ENCODE measurements around the gene EFL1. TPM values are rescaled to one million over a fixed set of nuclear protein-coding genes. Genes with fewer than 3 reads are reported as not detected.
A peak's percentile ranks its signal among the peaks of the same experiment; 100 is the strongest.

Gene EFL1
- total RNA-seq, 2 donors from 2014 or later, result 11.2 to 33.0 TPM

- H3K4me1 ChIP-seq, result no peaks in the 10 kb centered on the region
- no peaks in the 10 kb centered on the region for H3K36me3 ChIP-seq (replicated peaks in 1 of 2; ENCODE audit: insufficient read depth in 1 of 2, low read depth in 2 of 2)
- H3K9me3 ChIP-seq, result no peaks in the 10 kb centered on the region
- ATAC-seq (no peak), DNase-seq (no peak)
- 87 to 100% methylated on average over 3 to 9 of the region's 9 CpGs for WGBS, 2 donors
- no peak overlapping the region for H3K4me3 ChIP-seq
- intact Hi-C loops (cut with DNase I), result no loop called here
- TF ChIP-seq CTCF (IDR thresholded peaks at IDR 0.05), result no peak
- TF ChIP-seq POLR2A (IDR thresholded peaks at IDR 0.05), result no peak
- H3K27ac ChIP-seq, result no peak overlapping the region
- H3K27me3 ChIP-seq, result no peaks in the 10 kb centered on the region
These were observed 137.9 kb downstream of the EFL1 start for GRCh38 chr15:82124331-82125263.

GRCh38 chr15:82122746-82123400, 139.7 kb downstream of the EFL1 start:
- ATAC-seq (no peak), DNase-seq (peak in 1 of 4 donors; percentile 33)
- no peaks in the 10 kb centered on the region for H3K36me3 ChIP-seq (replicated peaks in 1 of 2; ENCODE audit: insufficient read depth in 1 of 2, low read depth in 2 of 2)
- H3K9me3 ChIP-seq, result no peaks in the 10 kb centered on the region
- no peak for TF ChIP-seq POLR2A (IDR thresholded peaks at IDR 0.05)
- intact Hi-C loops (cut with DNase I), result no loop called here
- H3K27ac ChIP-seq, result no peak overlapping the region
- H3K27me3 ChIP-seq, result no peaks in the 10 kb centered on the region
- no peaks in the 10 kb centered on the region for H3K4me1 ChIP-seq
- no peak overlapping the region for H3K4me3 ChIP-seq
- 88 to 92% methylated on average over 4 of the region's 4 CpGs for WGBS, 2 donors

- WGBS, 2 donors, result 77 to 91% methylated on average over 3 of the region's 3 CpGs
- Histone ChIP-seq H3K27ac (no peak overlapping the region), H3K9me3 (no peaks in the 10 kb centered on the region), H3K27me3 (no peaks in the 10 kb centered on the region), H3K4me3 (no peak overlapping the region), H3K36me3 (replicated peaks in 1 of 2; ENCODE audit: insufficient read depth in 1 of 2, low read depth in 2 of 2) (no peaks in the 10 kb centered on the region), H3K4me1 (no peaks in the 10 kb centered on the region)
- ATAC-seq (no peak), DNase-seq (no peak)
- TF ChIP-seq CTCF (IDR thresholded peaks at IDR 0.05), result no peak
- no peak for TF ChIP-seq POLR2A (IDR thresholded peaks at IDR 0.05)
- intact Hi-C loops (cut with DNase I), result no loop called here
These were observed 144.5 kb downstream of the EFL1 start for GRCh38 chr15:82118040-82118439.

- Histone ChIP-seq H3K4me1 (no peaks in the 10 kb centered on the region), H3K36me3 (replicated peaks in 1 of 2; ENCODE audit: insufficient read depth in 1 of 2, low read depth in 2 of 2) (no peaks in the 10 kb centered on the region), H3K27ac (no peak overlapping the region), H3K27me3 (no peaks in the 10 kb centered on the region), H3K9me3 (no peaks in the 10 kb centered on the region), H3K4me3 (no peak overlapping the region)
- no peak for ATAC-seq
- intact Hi-C loops (cut with DNase I), result no loop called here
- DNase-seq, result no peak
- 81 to 93% methylated on average over 4 to 6 of the region's 6 CpGs for WGBS, 2 donors
- no peak for TF ChIP-seq POLR2A (IDR thresholded peaks at IDR 0.05)
- TF ChIP-seq CTCF (IDR thresholded peaks at IDR 0.05), result no peak
These were observed 145.2 kb downstream of the EFL1 start for GRCh38 chr15:82117296-82117695.

- ATAC-seq (no peak), DNase-seq (no peak)
- WGBS, 2 donors, result 76 to 80% methylated on average over 5 of the region's 5 CpGs
- intact Hi-C loops (cut with DNase I), result no loop called here
- Histone ChIP-seq H3K36me3 (replicated peaks in 1 of 2; ENCODE audit: insufficient read depth in 1 of 2, low read depth in 2 of 2) (no peaks in the 10 kb centered on the region), H3K4me1 (no peaks in the 10 kb centered on the region), H3K27ac (no peak overlapping the region), H3K4me3 (no peak overlapping the region), H3K27me3 (no peaks in the 10 kb centered on the region), H3K9me3 (no peaks in the 10 kb centered on the region)
- TF ChIP-seq CTCF (IDR thresholded peaks at IDR 0.05) (no peak), POLR2A (IDR thresholded peaks at IDR 0.05) (no peak)
These were observed 147.9 kb downstream of the EFL1 start for GRCh38 chr15:82114660-82115059.

All from body of pancreas (tissue), 4 donors.